Retinal pigment epithelial cell (primary cell): ENCODE measurements around the gene EFCAB9.

Experiments used
- DNase-seq: peaks from one replicate; pipeline ENCODE4 v3.0.0-alpha.2; 2010; ENCODE audit warnings: low read depth
- H3K4me3 ChIP-seq: 2 replicates; pipeline ENCODE4 v1.5.1; 2011; ENCODE audit warnings: mild to moderate bottlenecking, low read length, control low read depth, moderate library complexity
- CTCF ChIP-seq: conservative IDR thresholded peaks from 2 replicates; pipeline ENCODE4 v1.5.1; 2011; ENCODE audit warnings: low read depth, low read length, control low read depth, inconsistent platforms

The EFCAB9 gene

GRCh38 chr5:172193872-172194271 is at the start of gene EFCAB9:
Gene EFCAB9 (plus strand): TSS chr5:172194172. CDS start chr5:172194173, 1 bp downstream.
- no peak for TF ChIP-seq CTCF
- no peak for DNase-seq
- no peak within 1 kb of the TSS for H3K4me3 ChIP-seq

GRCh38 chr5:172144291-172144815 is 49.6 kb upstream of the EFCAB9 start:
- TF ChIP-seq CTCF = no peak
- no peak for DNase-seq
- no peak overlapping the region for H3K4me3 ChIP-seq

GRCh38 chr5:172144931-172145869 is 48.8 kb upstream of the EFCAB9 start:
- no peak for DNase-seq
- no peak for TF ChIP-seq CTCF
- H3K4me3 ChIP-seq = no peak overlapping the region

- no peak overlapping the region for H3K4me3 ChIP-seq
- DNase-seq = no peak
- no peak for TF ChIP-seq CTCF
These were observed 47.9 kb upstream of the EFCAB9 start for GRCh38 chr5:172145870-172146747.

GRCh38 chr5:172146748-172147092 is 47.3 kb upstream of the EFCAB9 start:
- DNase-seq = no peak
- H3K4me3 ChIP-seq = no peak overlapping the region
- no peak for TF ChIP-seq CTCF

- TF ChIP-seq CTCF = no peak
- DNase-seq = no peak
These were observed 46.1 kb upstream of the EFCAB9 start for GRCh38 chr5:172147857-172148256.

More at GRCh38 chr5:172147857-172148256, 46.1 kb upstream of the EFCAB9 start:
- no peak overlapping the region for H3K4me3 ChIP-seq
